NCI-H774 (cell line): Measurements from ENCODE around the gene EIF3CL.
"Not testable (repeated sequence)": the region's sequence is repeated elsewhere in the genome, so short reads cannot be mapped to it uniquely, and the experiment has no call there.

ENCODE experiments used
- DNase-seq: peaks from one replicate; lab custom pipeline; 2025; lab: John Stamatoyannopoulos, UW

Gene EIF3CL

DNA sequence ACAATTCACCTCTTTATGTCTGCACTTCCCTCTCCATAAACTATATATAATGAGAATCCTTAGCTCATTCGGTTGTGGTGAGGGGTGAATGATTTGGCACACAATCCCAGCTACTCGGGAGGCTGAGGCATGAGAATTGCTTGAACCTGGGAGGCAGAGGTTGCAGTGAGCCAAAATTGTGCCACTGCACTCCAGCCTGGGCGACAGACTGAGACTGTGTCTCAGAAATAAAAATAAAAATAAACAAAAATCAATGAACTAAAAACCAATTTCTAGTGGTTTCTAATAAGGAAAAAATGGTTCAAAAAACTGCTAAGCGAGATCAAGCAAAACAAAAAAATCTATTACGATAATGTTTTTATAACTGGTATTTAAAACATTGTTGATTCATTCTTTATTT, 40.2 kb downstream of the EIF3CL start, which contains the start of gene NPIPB6:
NPIPB6 (minus strand) TSS at position 101 of the 400 bp plus-strand sequence. CDS start 686 bp downstream, outside the sequence.
- not testable (repeated sequence) for DNase-seq

DNA sequence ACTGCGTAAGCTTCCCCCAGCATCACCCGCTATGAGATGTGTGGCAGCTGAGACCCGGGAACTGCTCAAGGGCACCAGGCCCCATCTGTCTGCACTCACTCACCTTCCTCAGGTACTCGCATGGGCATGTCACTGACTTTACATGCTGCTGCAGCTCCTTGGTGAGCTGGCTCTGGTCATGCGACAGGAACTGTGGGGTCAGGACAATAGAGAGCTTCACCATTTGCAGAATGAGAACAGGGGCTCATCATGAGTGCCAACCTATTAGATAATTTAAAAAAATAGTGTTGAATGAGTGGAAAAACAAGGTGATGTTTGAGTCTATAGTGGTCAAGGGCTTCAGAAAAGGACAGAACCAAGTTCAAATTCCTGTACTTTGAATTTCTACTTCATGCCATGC, 41.0 kb downstream of the EIF3CL start:
- DNase-seq = not testable (repeated sequence)

DNA sequence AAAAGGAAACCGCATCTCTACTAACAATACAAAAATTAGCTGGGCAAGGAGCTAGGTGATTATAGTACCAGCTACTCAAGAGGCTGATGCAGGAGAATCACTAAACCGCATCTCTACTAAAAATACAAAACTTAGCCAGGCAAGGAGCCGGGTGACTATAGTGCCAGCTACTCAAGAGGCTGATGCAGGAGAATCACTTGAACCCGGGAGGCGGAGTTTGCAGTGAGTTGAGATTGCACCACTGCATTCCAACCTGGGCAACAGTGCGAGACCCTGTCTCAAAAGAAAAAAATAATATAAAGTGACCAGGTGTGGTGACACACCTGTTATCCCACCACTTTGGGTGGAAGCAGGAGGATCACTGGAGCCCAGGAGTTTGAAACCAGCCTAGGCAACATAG, 65.4 kb downstream of the EIF3CL start:
- DNase-seq = not testable (repeated sequence)

DNA sequence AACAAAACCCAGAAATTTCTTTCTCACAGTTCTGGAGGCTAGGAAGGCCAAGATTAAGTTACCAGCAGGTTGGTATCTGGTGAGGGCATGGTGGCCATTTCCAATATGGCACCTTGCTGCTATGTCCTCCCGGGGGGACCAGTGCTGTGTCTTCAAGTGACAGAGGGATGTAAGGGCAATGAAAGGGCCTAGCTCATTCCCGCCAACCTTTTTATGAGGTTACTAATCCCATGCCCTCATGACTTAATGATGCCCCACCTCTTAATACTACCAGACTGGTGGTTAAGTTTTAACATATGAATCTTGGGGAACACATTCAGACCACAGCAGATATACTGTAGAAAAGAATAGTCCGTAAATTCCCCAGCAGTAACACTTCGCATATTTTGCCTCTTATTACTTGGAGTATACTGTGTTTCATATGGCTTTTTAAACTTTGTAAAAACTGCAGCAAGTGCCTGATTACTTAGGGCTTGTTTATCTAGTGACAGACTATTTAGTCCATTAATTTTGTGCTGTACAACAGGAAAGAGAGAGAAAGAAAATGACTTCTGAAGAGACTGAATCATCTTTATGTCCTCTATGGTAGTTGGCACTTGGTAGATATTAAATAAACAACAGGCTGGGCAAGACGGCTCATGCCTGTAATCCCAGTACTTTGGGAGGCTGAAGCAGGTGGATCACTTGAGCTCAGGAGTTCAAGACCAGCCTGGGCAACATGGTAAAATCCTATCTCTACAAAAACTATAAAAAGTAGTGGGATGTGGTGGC, 66.5 kb downstream of the EIF3CL start:
- DNase-seq = not testable (repeated sequence)

DNA sequence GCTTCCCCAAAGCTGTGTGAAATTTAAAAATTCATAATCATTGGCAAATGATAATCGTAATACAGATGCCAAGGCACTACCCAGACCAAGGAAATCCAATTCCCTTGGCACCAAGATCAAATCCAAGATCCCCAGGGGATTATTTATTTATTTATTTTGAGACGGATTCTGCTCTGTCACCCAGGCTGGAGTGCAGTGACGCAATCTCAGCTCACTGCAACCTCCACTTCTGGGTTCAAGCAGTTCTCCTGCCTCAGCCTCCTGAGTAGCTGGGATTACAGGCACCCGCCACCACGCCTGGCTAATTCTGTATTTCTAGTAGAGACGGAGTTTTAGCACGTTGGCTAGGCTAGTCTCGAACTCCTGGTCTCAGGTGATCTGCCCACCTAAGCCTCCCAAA, 68.0 kb downstream of the EIF3CL start:
- not testable (repeated sequence) for DNase-seq

DNA sequence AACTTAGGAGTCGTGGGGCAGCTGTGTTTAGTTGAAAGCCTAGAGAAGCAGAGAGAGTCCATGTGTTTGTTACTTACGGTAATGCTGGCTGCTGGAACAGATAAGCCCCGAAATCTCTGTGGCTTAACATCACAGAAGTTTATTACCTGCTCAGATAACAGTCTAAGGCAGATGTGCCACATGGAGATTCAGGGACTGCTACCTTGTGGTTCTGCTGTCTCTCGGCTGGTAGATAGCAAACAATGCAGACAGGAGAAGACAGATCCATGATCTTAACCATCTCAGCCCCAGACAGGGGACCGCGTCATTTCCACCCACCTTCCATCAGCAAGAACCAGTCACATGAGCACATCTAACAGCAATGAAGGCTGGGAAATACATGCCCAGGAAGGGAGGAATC, 71.0 kb downstream of the EIF3CL start:
- DNase-seq = not testable (repeated sequence)

DNA sequence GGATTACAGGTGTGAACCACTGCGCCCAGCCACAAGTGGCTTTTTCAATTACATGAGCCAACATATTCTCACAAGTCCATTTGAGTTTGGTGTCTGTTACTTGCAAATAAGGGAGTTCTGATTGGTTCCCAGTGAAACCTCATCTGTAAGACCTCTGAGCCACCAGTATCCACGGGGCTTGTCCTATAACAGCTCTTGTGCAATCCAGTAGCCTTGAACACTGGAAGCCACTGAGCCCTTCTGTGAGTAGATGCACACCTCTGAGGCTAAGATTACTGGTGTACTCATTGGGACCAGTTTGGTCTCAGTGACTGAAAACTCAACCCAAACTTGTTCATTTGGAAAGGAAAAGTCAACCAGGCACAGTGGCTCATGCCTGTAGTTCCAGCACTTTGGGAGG, 72.7 kb downstream of the EIF3CL start:
- not testable (repeated sequence) for DNase-seq

DNA sequence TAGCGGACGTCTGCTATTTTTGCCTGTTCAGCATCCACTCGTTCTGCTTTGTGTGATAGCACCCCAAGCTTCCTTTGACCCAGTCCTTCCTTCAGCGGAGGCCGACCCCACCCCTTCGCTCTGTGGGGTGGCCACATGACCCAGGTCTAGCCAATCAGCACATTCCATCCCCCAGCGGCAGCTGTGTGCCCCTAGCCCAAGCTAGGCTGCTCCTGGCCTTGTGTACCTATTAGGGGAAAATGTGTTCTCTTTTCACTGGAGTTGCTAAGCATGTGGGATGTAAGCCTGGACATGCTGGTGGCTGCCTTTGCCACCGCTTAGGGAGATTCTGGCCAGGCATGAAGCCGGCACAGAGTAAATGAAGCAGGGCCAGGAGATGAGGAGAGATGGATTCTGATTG, 73.4 kb downstream of the EIF3CL start:
- DNase-seq = not testable (repeated sequence)
